ENCODE results near the gene DBT. TPM values are rescaled to one million over a fixed set of nuclear protein-coding genes. Genes with fewer than 3 reads are reported as not detected.
A peak's percentile ranks its signal among the peaks of the same experiment; 100 is the strongest.

DBT gene
- total and polyA plus RNA-seq, 2 experiments from 2014 or later: 5.3 to 6.4 TPM

- Histone ChIP-seq H3K27ac (no peak overlapping the region), H3K9me2 (ENCODE audit: insufficient read depth) (no peaks in the 10 kb centered on the region), H3K9me3 (ENCODE audit: low read depth) (no peaks in the 10 kb centered on the region), H3K4me3 (no peak overlapping the region), H3F3A (ENCODE audit: insufficient read depth) (peaks cover 7% of the 10 kb centered on the region; the same call in 1 of the 2 replicates), H3K36me3 (ENCODE audit: low read depth) (peaks cover 74% of the 10 kb centered on the region), H4K20me1 (ENCODE audit: insufficient read depth) (no peaks in the 10 kb centered on the region), H2AFZ (no peak overlapping the region), H3K79me2 (ENCODE audit: insufficient read depth) (peaks cover 58% of the 10 kb centered on the region), H3K4me2 (ENCODE audit: unreplicated experiment) (no peak overlapping the region), H3K4me1 (ENCODE audit: insufficient read depth) (no peaks in the 10 kb centered on the region), H3K9ac (no peak overlapping the region), H3K27me3 (replicated peaks; ENCODE audit: insufficient read depth) (no peaks in the 10 kb centered on the region)
- WGBS, 2 experiments (ENCODE audit: low coverage in 1 of 2, low lambda C conversion rate in 2 of 2, missing lambda C conversion rate in 2 of 2): 94 to 100% methylated on average over 2 of the region's 2 CpGs
- DNase-seq: no peak
- in situ Hi-C loops (cut with MboI): no loop called here
- TF ChIP-seq EZH2 (IDR thresholded peaks at IDR 0.05; ENCODE audit: insufficient read depth, poor library complexity, severe bottlenecking) (no peak), EZH2phosphoT487 (IDR thresholded peaks at IDR 0.05; ENCODE audit: insufficient read depth, low read depth) (no peak)
These were observed 30.5 kb upstream of the DBT start for GRCh38 chr1:100279954-100280682.

- Histone ChIP-seq H3K27ac (no peak overlapping the region), H3K4me3 (no peak overlapping the region), H3K9me2 (ENCODE audit: insufficient read depth) (no peaks in the 10 kb centered on the region), H4K20me1 (ENCODE audit: insufficient read depth) (no peaks in the 10 kb centered on the region), H3K4me2 (ENCODE audit: unreplicated experiment) (no peak overlapping the region), H3K27me3 (replicated peaks; ENCODE audit: insufficient read depth) (no peaks in the 10 kb centered on the region), H3K9me3 (ENCODE audit: low read depth) (no peaks in the 10 kb centered on the region), H3K79me2 (ENCODE audit: insufficient read depth) (peaks cover 65% of the 10 kb centered on the region), H3K9ac (no peak overlapping the region), H3K36me3 (ENCODE audit: low read depth) (peaks cover 74% of the 10 kb centered on the region), H2AFZ (no peak overlapping the region), H3K4me1 (ENCODE audit: insufficient read depth) (no peaks in the 10 kb centered on the region), H3F3A (ENCODE audit: insufficient read depth) (peaks cover 7% of the 10 kb centered on the region; the same call in 1 of the 2 replicates)
- TF ChIP-seq EZH2 (IDR thresholded peaks at IDR 0.05; ENCODE audit: insufficient read depth, poor library complexity, severe bottlenecking) (no peak), EZH2phosphoT487 (IDR thresholded peaks at IDR 0.05; ENCODE audit: insufficient read depth, low read depth) (no peak)
- in situ Hi-C loops (cut with MboI): no loop called here
- WGBS, 2 experiments (ENCODE audit: low coverage in 1 of 2, low lambda C conversion rate in 2 of 2, missing lambda C conversion rate in 2 of 2): 67 to 72% methylated on average over 3 of the region's 3 CpGs
- no peak for DNase-seq
These were observed 29.8 kb upstream of the DBT start for GRCh38 chr1:100279358-100279923.

- DNase-seq: peak; percentile 18
- Histone ChIP-seq H3K27ac (no peak overlapping the region), H3K9ac (no peak overlapping the region), H3K4me2 (ENCODE audit: unreplicated experiment) (no peak overlapping the region), H3K27me3 (replicated peaks; ENCODE audit: insufficient read depth) (no peaks in the 10 kb centered on the region), H3K9me3 (ENCODE audit: low read depth) (no peaks in the 10 kb centered on the region), H3F3A (ENCODE audit: insufficient read depth) (peaks cover 7% of the 10 kb centered on the region; the same call in 1 of the 2 replicates), H3K4me3 (no peak overlapping the region), H2AFZ (no peak overlapping the region), H3K79me2 (ENCODE audit: insufficient read depth) (peaks cover 81% of the 10 kb centered on the region), H4K20me1 (ENCODE audit: insufficient read depth) (no peaks in the 10 kb centered on the region), H3K4me1 (ENCODE audit: insufficient read depth) (no peaks in the 10 kb centered on the region), H3K36me3 (ENCODE audit: low read depth) (peaks cover 80% of the 10 kb centered on the region), H3K9me2 (ENCODE audit: insufficient read depth) (no peaks in the 10 kb centered on the region)
- TF ChIP-seq EZH2 (IDR thresholded peaks at IDR 0.05; ENCODE audit: insufficient read depth, poor library complexity, severe bottlenecking): no peak
- WGBS, 2 experiments (ENCODE audit: low coverage in 1 of 2, low lambda C conversion rate in 2 of 2, missing lambda C conversion rate in 2 of 2): 50 to 51% methylated on average over 1 of the region's 1 CpG
- in situ Hi-C loops (cut with MboI): no loop called here
These were observed 28.2 kb upstream of the DBT start for GRCh38 chr1:100277866-100278265.

- 93% methylated on average over 4 of the region's 4 CpGs for WGBS, 2 experiments (ENCODE audit: low coverage in 1 of 2, low lambda C conversion rate in 2 of 2, missing lambda C conversion rate in 2 of 2)
- H3K4me1 ChIP-seq (ENCODE audit: insufficient read depth): peaks cover 17% of the 10 kb centered on the region
- in situ Hi-C loops (cut with MboI): no loop called here
- TF ChIP-seq EZH2 (IDR thresholded peaks at IDR 0.05; ENCODE audit: insufficient read depth, poor library complexity, severe bottlenecking) (no peak), EZH2phosphoT487 (IDR thresholded peaks at IDR 0.05; ENCODE audit: insufficient read depth, low read depth) (no peak)
- peaks cover 68% of the 10 kb centered on the region for H3K79me2 ChIP-seq (ENCODE audit: insufficient read depth)
- H3K9ac ChIP-seq: peak overlapping the region; percentile 95; the same call in 1 of the 2 replicates
- peaks cover 43% of the 10 kb centered on the region for H3K36me3 ChIP-seq (ENCODE audit: low read depth)
- no peak overlapping the region for H2AFZ ChIP-seq
- H3K9me2 ChIP-seq (ENCODE audit: insufficient read depth): no peaks in the 10 kb centered on the region
- no peaks in the 10 kb centered on the region for H3K9me3 ChIP-seq (ENCODE audit: low read depth)
- H3K27me3 ChIP-seq (replicated peaks; ENCODE audit: insufficient read depth): no peaks in the 10 kb centered on the region
- no peak overlapping the region for H3K27ac ChIP-seq
- H3K4me3 ChIP-seq: no peak overlapping the region
- no peak for DNase-seq
- H3K4me2 ChIP-seq (ENCODE audit: unreplicated experiment): no peak overlapping the region
- no peaks in the 10 kb centered on the region; the same call in 1 of the 2 replicates for H4K20me1 ChIP-seq (ENCODE audit: insufficient read depth)
- H3F3A ChIP-seq (ENCODE audit: insufficient read depth): no peaks in the 10 kb centered on the region
These were observed 18.6 kb upstream of the DBT start for GRCh38 chr1:100268202-100268601.

Measured in GM23248 (cell line).